Motor neuron (in vitro differentiated cells): ENCODE measurements around the gene BLACAT1. TPM values are rescaled to one million over a fixed set of nuclear protein-coding genes. Genes with fewer than 3 reads are reported as not detected.

Experiments used
- total RNA-seq, 8 experiments: library from RNA; unstranded; fragments of 300-600 nt; gene quantifications; 2 replicates each; pipeline versions ENCODE4 v1.2.3 to v1.2.4, GENCODE V29; 2022

The BLACAT1 gene
- total RNA-seq, 8 experiments from 2014 or later = 0.10 to 5.9 (median 2.2) TPM; not detected in 1

Other genes starting within 250 kb of the BLACAT1 start
- 10 to 100 TPM in 7 of 8 experiments, 1 to 10 TPM in 1; 9.6 to 18.3 (median 12.0) TPM for gene DSTYK, start 244.3 kb downstream of the BLACAT1 start, total RNA-seq
- 10 to 100 TPM in 5 of 8 experiments, 1 to 10 TPM in 3; 2.8 to 27.0 (median 15.3) TPM for gene TMCC2, start 228.1 kb downstream of the BLACAT1 start, total RNA-seq
- 10 to 100 TPM in 1 of 8 experiments, 1 to 10 TPM in 4, under 1 TPM in 3; 0.09 to 17.9 (median 7.0) TPM for gene NUAK2, start 134.3 kb downstream of the BLACAT1 start, total RNA-seq
- gene KLHDC8A, start 99.1 kb downstream of the BLACAT1 start, total RNA-seq = 100 to 1,000 TPM in 1 of 8 experiments, 10 to 100 TPM in 4, under 1 TPM in 1, not detected in 2; 0.31 to 100 (median 33.0) TPM
- 10 to 100 TPM in 4 of 8 experiments, 1 to 10 TPM in 1, not detected in 3; 4.2 to 46.8 (median 36.4) TPM for gene LEMD1, start 34.0 kb downstream of the BLACAT1 start, total RNA-seq
- 10 to 100 TPM in 2 of 8 experiments, 1 to 10 TPM in 6; 1.3 to 12.0 (median 2.3) TPM for gene CDK18, start 48.6 kb upstream of the BLACAT1 start, total RNA-seq
- 10 to 100 TPM in 5 of 8 experiments, 1 to 10 TPM in 3; 6.8 to 21.3 (median 11.5) TPM for gene ELK4, start 176.0 kb upstream of the BLACAT1 start, total RNA-seq
- 1 to 10 TPM in 5 of 8 experiments, under 1 TPM in 3; 0.40 to 2.7 (median 2.0) TPM for gene SLC45A3, start 224.5 kb upstream of the BLACAT1 start, total RNA-seq